HepG2 (cell line): ENCODE data around the gene LUZP2. TPM values are rescaled to one million over a fixed set of nuclear protein-coding genes. Genes with fewer than 3 reads are reported as not detected.
A peak's percentile ranks its signal among the peaks of the same experiment; 100 is the strongest.

Source experiments
- ATAC-seq: fragments of 200-7000 bp; cut with Tn5 transposase; 3 replicates; pipeline ENCODE4 v1.9.1; 2020; ENCODE audit warnings: mild to moderate bottlenecking, moderate library complexity
- BruUV-seq: library from RNA; stranded (reverse); fragments of 400-500 nt; replicated peaks from 2 replicates; lab custom pipeline; 2021; lab: Mats Ljungman, UMichigan
- CTCF ChIA-PET: fragments of 300-600 bp; formaldehyde crosslinking; extraction: SDS; loops from one replicate; lab custom pipeline; 2021; ENCODE audit warnings: low total read pairs, inconsistent platforms, low intra/inter-chr PET ratio; lab: Yijun Ruan, JAX
- POLR2A ChIA-PET: fragments of 350-600 bp; sonication (Branson Sonifier 250); formaldehyde crosslinking; loops from one replicate; lab custom pipeline; 2020; ENCODE audit warnings: antibody characterized with exemption, inconsistent platforms; lab: Yijun Ruan, JAX
- DNase-seq: peaks from one replicate; pipeline ENCODE4 v3.0.0-alpha.2; 2015; ENCODE audit warnings: low spot score
- FAIRE-seq: peaks from 3 replicates; lab custom pipeline; 2011; peaks lifted over from hg19 to GRCh38; lab: Jason Lieb, UNC
- H2AFZ ChIP-seq: one replicate; pipeline ENCODE4 v1.6.1; 2011; ENCODE audit warnings: low read length, inconsistent platforms
- H3K27ac ChIP-seq: fragments of 300-600 bp; 3 replicates; pipeline ENCODE4 v1.8.0; 2011; ENCODE audit warnings: mixed run types, mild to moderate bottlenecking, mixed read lengths, low read length, inconsistent platforms; ENCODE audit not compliant: insufficient read depth; ENCODE audit errors: extremely low read length
- H3K27me3 ChIP-seq, 2 experiments: fragments of 200-600 bp in 1 of 2; 2 replicates in 1 of 2; 3 replicates in 1 of 2; pipeline versions ENCODE4 v1.6.0 to v1.8.0; 2011; ENCODE audit warnings: low read length in 2 of 2, mild to moderate bottlenecking in 2 of 2, moderate library complexity in 2 of 2, inconsistent platforms in 1 of 2; ENCODE audit not compliant: insufficient read depth in 2 of 2, control insufficient read depth in 1 of 2
- H3K36me3 ChIP-seq, 2 experiments: fragments of 200-600 bp in 1 of 2; replicated peaks in 1 of 2; 2 replicates in 1 of 2; 3 replicates in 1 of 2; pipeline versions ENCODE4 v1.5.1 to v1.8.0; 2011; ENCODE audit warnings: low read length in 2 of 2, inconsistent platforms in 1 of 2; ENCODE audit not compliant: insufficient read depth in 2 of 2, control insufficient read depth in 1 of 2
- H3K4me1 ChIP-seq: 2 replicates; pipeline ENCODE4 v1.5.1; 2012; ENCODE audit warnings: low read length, inconsistent platforms; ENCODE audit not compliant: insufficient read depth
- H3K4me2 ChIP-seq: 2 replicates; pipeline ENCODE4 v1.6.0; 2011; ENCODE audit warnings: low read depth, low read length, inconsistent platforms
- H3K4me3 ChIP-seq, 3 experiments: fragments of 200-600 bp in 1 of 3; sonication (generic), shearing (Covaris generic) in 1 of 3; replicated peaks in 1 of 3; 2 replicates each; pipeline ENCODE4 v1.5.1; 2011 to 2016; ENCODE audit warnings: low read length in 3 of 3, inconsistent platforms in 2 of 3, low read depth in 2 of 3, mild to moderate bottlenecking in 2 of 3, control low read depth in 1 of 3, mixed read lengths in 1 of 3; ENCODE audit not compliant: insufficient read depth in 1 of 3
- H3K79me2 ChIP-seq: one replicate; pipeline ENCODE4 v1.6.1; 2011; ENCODE audit warnings: low read length, inconsistent platforms; ENCODE audit not compliant: insufficient read depth
- H3K9ac ChIP-seq: 2 replicates; pipeline ENCODE4 v1.6.0; 2011; ENCODE audit warnings: mild to moderate bottlenecking, low read depth, low read length, inconsistent platforms; ENCODE audit not compliant: insufficient read depth
- H3K9me3 ChIP-seq: 2 replicates; pipeline ENCODE4 v1.5.1; 2012; ENCODE audit warnings: mild to moderate bottlenecking, low read length
- H4K20me1 ChIP-seq: 2 replicates; pipeline ENCODE4 v1.6.0; 2011; ENCODE audit warnings: inconsistent platforms, mild to moderate bottlenecking, low read length, moderate library complexity; ENCODE audit not compliant: insufficient read depth
- CREB1 ChIP-seq, 2 experiments: fragments of 450-650 bp in 1 of 2; IDR thresholded peaks; 2 replicates each; pipeline ENCODE4 v1.6.1; 2016 to 2017; ENCODE audit warnings: control low read depth in 1 of 2, mild to moderate bottlenecking in 1 of 2, missing compliant biosample characterization in 1 of 2, missing genetic modification characterization in 1 of 2
- MAFF ChIP-seq: IDR thresholded peaks from 2 replicates; pipeline ENCODE4 v1.6.1; 2011; ENCODE audit warnings: low read depth, low read length, improper control_type of control experiment
- MAFK ChIP-seq, 2 experiments: IDR thresholded peaks in 1 of 2; conservative IDR thresholded peaks in 1 of 2; 2 replicates each; pipeline ENCODE4 v1.6.1; 2011; ENCODE audit warnings: improper control_type of control experiment in 2 of 2, low read length in 2 of 2
- PAWR ChIP-seq: sonication (generic); formaldehyde crosslinking; IDR thresholded peaks from 2 replicates; pipeline ENCODE4 v1.4.0; 2020; ENCODE audit warnings: missing genetic modification reagents, mild to moderate bottlenecking, borderline replicate concordance
- SRSF4 ChIP-seq: fragments of 200-400 bp; formaldehyde crosslinking; IDR thresholded peaks from one replicate; pipeline ENCODE4 v1.6.1; 2018; ENCODE audit warnings: mild to moderate bottlenecking, low read depth, low read length, moderate library complexity; ENCODE audit not compliant: poor library complexity, severe bottlenecking
- WGBS: methylation state at CpG from one replicate; pipeline ENCODE4 v1.1.6; 2017; ENCODE audit warnings: low lambda C conversion rate; 5-methylcytosine and 5-hydroxymethylcytosine counted together
- in situ Hi-C: cut with HindIII; loops from 2 replicates; pipeline ENCODE4 v1.10.0; 2017; ENCODE audit warnings: low pct_unique_long_range_greater_than_20kb; ENCODE audit not compliant: extremely low pct_ligation_motif_present
- intact Hi-C: fragments of 100-400 bp; cut with micrococcal nuclease; formaldehyde crosslinking; loops from one replicate; pipeline ENCODE4 v1.10.0; 2022; ENCODE audit not compliant: unreplicated experiment
- polyA plus RNA-seq, 8 experiments: library from polyadenylated mRNA; depleted of rRNA in 3 of 8; stranded (reverse) in 7 of 8; unstranded in 1 of 8; fragments of >200 nt; fragmentation: Illumina TruSeq in 4 of 8; extraction: Trizol in 4 of 8; gene quantifications; 2 replicates each; pipeline versions ENCODE4 v1.2.1 to v1.2.3, GENCODE V29; 2011 to 2016; ENCODE audit warnings: low read depth in 4 of 8, missing spikeins in 1 of 8, mixed read lengths in 1 of 8; ENCODE audit not compliant: insufficient read depth in 1 of 8
- small RNA-seq, 3 experiments: library from RNA; depleted of rRNA; stranded (forward); fragments of <200 nt; gene quantifications; one replicate each; pipeline ENCODE3, GENCODE V24; 2012; ENCODE audit warnings: low read depth in 2 of 3, low replicate concordance in 1 of 3; ENCODE audit not compliant: insufficient read length in 3 of 3, insufficient read depth in 2 of 3
- total RNA-seq, 5 experiments: library from RNA; depleted of rRNA; stranded (reverse); fragments of >200 nt; fragmentation: Illumina TruSeq; extraction: Trizol; gene quantifications; 2 replicates each; pipeline ENCODE4 v1.2.3, GENCODE V29; 2016; ENCODE audit warnings: low read depth in 1 of 5

Gene LUZP2
- total and polyA plus RNA-seq, 2 of the 13 experiments (the other 11 are each of a cell fraction or from before 2014, with no cell fraction given), result not detected

- H4K20me1 ChIP-seq, result no peaks in the 10 kb centered on the region
- no peaks in the 10 kb centered on the region for H3K9me3 ChIP-seq
- no TSS peak for BruUV-seq
- intact Hi-C loops, result no loop called here
- ChIA-PET POLR2A (no interaction called here), CTCF (no interaction called here)
- no peak overlapping the region for H3K9ac ChIP-seq
- no peak for TF ChIP-seq SRSF4
- TF ChIP-seq PAWR (CRISPR knock-in tag), result no peak
- DNase-seq (peak; percentile 13), ATAC-seq (peak; percentile 54), FAIRE-seq (no peak)
- H3K4me2 ChIP-seq, result no peak overlapping the region
- no peaks in the 10 kb centered on the region for H3K27me3 ChIP-seq
- H3K79me2 ChIP-seq, result no peaks in the 10 kb centered on the region
- in situ Hi-C loops, result no loop called here
- no peak overlapping the region for H2AFZ ChIP-seq
- H3K36me3 ChIP-seq, result no peaks in the 10 kb centered on the region
- 6% methylated on average over 5 of the region's 6 CpGs for WGBS
- H3K4me3 ChIP-seq, result no peak overlapping the region
- H3K27ac ChIP-seq, result no peak overlapping the region
- peaks cover 6% of the 10 kb centered on the region; the same call in 1 of the 2 replicates for H3K4me1 ChIP-seq
Measured at GRCh38 chr11:25094085-25094802, 597.4 kb downstream of the LUZP2 start.

GRCh38 chr11:25119416-25119815, 622.6 kb downstream of the LUZP2 start:
- DNase-seq (no peak), ATAC-seq (no peak), FAIRE-seq (no peak)
- intact Hi-C loops (no loop called here), in situ Hi-C loops (no loop called here)
- no peak overlapping the region for H2AFZ ChIP-seq
- H3K27ac ChIP-seq, result no peak overlapping the region
- H3K36me3 ChIP-seq, result no peaks in the 10 kb centered on the region
- H3K9me3 ChIP-seq, result peaks cover 31% of the 10 kb centered on the region
- no peak overlapping the region for H3K4me2 ChIP-seq
- ChIA-PET POLR2A (no interaction called here), CTCF (no interaction called here)
- H4K20me1 ChIP-seq, result no peaks in the 10 kb centered on the region
- no peak overlapping the region for H3K9ac ChIP-seq
- no peaks in the 10 kb centered on the region for H3K79me2 ChIP-seq
- no peaks in the 10 kb centered on the region for H3K27me3 ChIP-seq
- H3K4me1 ChIP-seq, result no peaks in the 10 kb centered on the region
- no TSS peak for BruUV-seq
- WGBS, result 0% methylated on average over 3 of the region's 3 CpGs
- no peak overlapping the region for H3K4me3 ChIP-seq
- TF ChIP-seq MAFF (peak; percentile 81), CREB1 (IDR thresholded peaks at IDR 0.05) (no peak), CREB1 (CRISPR knock-in tag; IDR thresholded peaks at IDR 0.05) (no peak), MAFK (conservative IDR thresholded peaks at IDR 0.05 in 1 of 2, IDR thresholded peaks at IDR 0.05 in 1 of 2; ENCODE audit: low read length in 2 of 2) (peak; percentile 70 to 86)
- TF ChIP-seq, all 625 proteins: peak for 2

Small RNAs within 50 kb of the gene (small RNA-seq; reads per million reads assigned to genes)
- 0 reads per million in 3 experiments for gene RF00019
